Liver (tissue), 9 donors: Measurements from ENCODE around the gene TRAPPC10. TPM values are rescaled to one million over a fixed set of nuclear protein-coding genes. Genes with fewer than 3 reads are reported as not detected.

ENCODE experiments used
- DNase-seq: peaks from one replicate; pipeline ENCODE4 v3.0.0-alpha.2; 2017; ENCODE audit warnings: low spot score
- H3K27ac ChIP-seq, 2 donors: one replicate each; pipeline ENCODE4 v1.7.0; 2013; ENCODE audit warnings: inconsistent platforms in 2 of 2, low read length in 2 of 2, control low read depth in 1 of 2, low read depth in 1 of 2, mild to moderate bottlenecking in 1 of 2
- H3K27me3 ChIP-seq, 4 donors: one replicate each; pipeline versions ENCODE4 v1.6.1 to v1.7.0; 2013; ENCODE audit warnings: low read length in 3 of 4, inconsistent platforms in 1 of 4, mild to moderate bottlenecking in 1 of 4, moderate library complexity in 1 of 4; ENCODE audit not compliant: control insufficient read depth in 4 of 4, insufficient read depth in 4 of 4
- H3K36me3 ChIP-seq, 4 donors: one replicate each; pipeline versions ENCODE4 v1.6.1 to v1.7.0; 2013; ENCODE audit warnings: low read length in 3 of 4, mild to moderate bottlenecking in 3 of 4, low read depth in 1 of 4, moderate library complexity in 1 of 4; ENCODE audit not compliant: control insufficient read depth in 4 of 4, insufficient read depth in 3 of 4
- H3K4me1 ChIP-seq, 4 donors: one replicate each; pipeline versions ENCODE4 v1.6.1 to v1.7.0; 2013; ENCODE audit warnings: low read length in 3 of 4, mild to moderate bottlenecking in 3 of 4, moderate library complexity in 1 of 4; ENCODE audit not compliant: control insufficient read depth in 4 of 4, insufficient read depth in 4 of 4
- H3K4me3 ChIP-seq, 3 donors: one replicate each; pipeline versions ENCODE4 v1.6.1 to v1.7.0; 2013; ENCODE audit warnings: low read length in 3 of 3, control low read depth in 1 of 3, low read depth in 1 of 3, mild to moderate bottlenecking in 1 of 3
- H3K9ac ChIP-seq, 2 donors: one replicate each; pipeline ENCODE4 v1.7.0; 2013; ENCODE audit warnings: low read length in 2 of 2, mild to moderate bottlenecking in 2 of 2, moderate library complexity in 2 of 2, control low read depth in 1 of 2, low read depth in 1 of 2
- H3K9me3 ChIP-seq, 4 donors: one replicate each; pipeline versions ENCODE4 v1.6.1 to v1.7.0; 2013; ENCODE audit warnings: low read length in 3 of 4; ENCODE audit not compliant: control insufficient read depth in 4 of 4
- ATF3 ChIP-seq: IDR thresholded peaks from 2 replicates; pipeline ENCODE4 v1.6.1; 2016; ENCODE audit warnings: antibody characterized with exemption
- CTCF ChIP-seq: fragments of 150-350 bp; IDR thresholded peaks from 2 replicates; pipeline ENCODE4 v1.5.1; 2017; ENCODE audit warnings: improper control_type of control experiment, low read depth, low read length; ENCODE audit not compliant: missing input control
- EGR1 ChIP-seq, 2 donors: IDR thresholded peaks; 2 replicates each; pipeline ENCODE4 v1.6.1; 2016 to 2018; ENCODE audit warnings: antibody characterized with exemption in 2 of 2, low read depth in 2 of 2
- FOXA1 ChIP-seq: IDR thresholded peaks from 2 replicates; pipeline ENCODE4 v1.6.1; 2016; ENCODE audit warnings: antibody characterized with exemption
- FOXA2 ChIP-seq: IDR thresholded peaks from 2 replicates; pipeline ENCODE4 v1.6.1; 2016; ENCODE audit warnings: antibody characterized with exemption
- GABPA ChIP-seq, 2 donors: IDR thresholded peaks in 1 of 2; conservative IDR thresholded peaks in 1 of 2; 2 replicates each; pipeline ENCODE4 v1.6.1; 2016; ENCODE audit warnings: antibody characterized with exemption in 2 of 2, mild to moderate bottlenecking in 1 of 2, moderate library complexity in 1 of 2
- HNF4A ChIP-seq, 2 donors: conservative IDR thresholded peaks; 2 replicates each; pipeline ENCODE4 v1.6.1; 2016; ENCODE audit warnings: antibody characterized with exemption in 2 of 2, mild to moderate bottlenecking in 2 of 2
- HNF4G ChIP-seq: IDR thresholded peaks from 2 replicates; pipeline ENCODE4 v1.6.1; 2016; ENCODE audit warnings: antibody characterized with exemption
- JUND ChIP-seq, 2 donors: IDR thresholded peaks; 2 replicates each; pipeline ENCODE4 v1.6.1; 2016; ENCODE audit warnings: antibody characterized with exemption in 2 of 2
- MAX ChIP-seq: IDR thresholded peaks from 2 replicates; pipeline ENCODE4 v1.6.1; 2016; ENCODE audit warnings: antibody characterized with exemption
- NR2F2 ChIP-seq: IDR thresholded peaks from 2 replicates; pipeline ENCODE4 v1.6.1; 2016; ENCODE audit warnings: antibody characterized with exemption
- RAD21 ChIP-seq, 2 donors: IDR thresholded peaks; 2 replicates each; pipeline ENCODE4 v1.6.1; 2016; ENCODE audit warnings: antibody characterized with exemption in 2 of 2, mild to moderate bottlenecking in 2 of 2
- REST ChIP-seq: IDR thresholded peaks from 2 replicates; pipeline ENCODE4 v1.6.1; 2016; ENCODE audit warnings: antibody characterized with exemption, mild to moderate bottlenecking
- RXRA ChIP-seq, 2 donors: IDR thresholded peaks; 2 replicates each; pipeline ENCODE4 v1.6.1; 2017 to 2018; ENCODE audit warnings: antibody characterized with exemption in 2 of 2, mild to moderate bottlenecking in 1 of 2
- SP1 ChIP-seq: IDR thresholded peaks from 2 replicates; pipeline ENCODE4 v1.6.1; 2018; ENCODE audit warnings: antibody characterized with exemption, mild to moderate bottlenecking
- TAF1 ChIP-seq: conservative IDR thresholded peaks from 2 replicates; pipeline ENCODE4 v1.6.1; 2016; ENCODE audit warnings: antibody characterized with exemption, mild to moderate bottlenecking
- YY1 ChIP-seq: IDR thresholded peaks from 2 replicates; pipeline ENCODE4 v1.6.1; 2016; ENCODE audit warnings: antibody characterized with exemption, mild to moderate bottlenecking
- ZBTB33 ChIP-seq: IDR thresholded peaks from 2 replicates; pipeline ENCODE4 v1.6.1; 2016; ENCODE audit warnings: antibody characterized with exemption
- WGBS: extraction: QIAGEN DNeasy Blood & Tissue Kit; methylation state at CpG from one replicate; pipeline ENCODE4 v1.1.7; 2013; 5-methylcytosine and 5-hydroxymethylcytosine counted together
- polyA plus RNA-seq, 2 donors: library from polyadenylated mRNA; stranded (reverse) in 1 of 2; unstranded in 1 of 2; fragments of 200-250 nt in 1 of 2; fragments of >200 nt in 1 of 2; fragmentation: Nextera tagmentation in 1 of 2; extraction: Ambion mirVana in 1 of 2; gene quantifications; one replicate each; pipeline versions ENCODE4 v1.2.1 to v1.2.3, GENCODE V29; 2013 to 2015
- total RNA-seq, 2 donors: library from RNA; depleted of rRNA; stranded (reverse); fragments of >200 nt; gene quantifications; one replicate each; pipeline ENCODE4 v1.2.3, GENCODE V29; 2014
- donor health status: healthy.
- donor health status: healthy.
- donor health status: healthy.
- donor health status: healthy.
- donor health status: healthy.

Gene TRAPPC10
- total and polyA plus RNA-seq, 4 donors: 4.9 to 24.9 (median 11.9) TPM

GRCh38 chr21:43983860-43984420 is 28.2 kb upstream of the TRAPPC10 start:
- peaks cover 9 to 30% (median 16%) of the 10 kb centered on the region in 4 donors for H3K36me3 ChIP-seq
- 96% methylated on average over 25 of the region's 25 CpGs for WGBS
- H3K4me1 ChIP-seq: peaks cover 0 to 4% (median 0%) of the 10 kb centered on the region in 4 donors
- H3K4me3 ChIP-seq: no peak overlapping the region
- no peak for DNase-seq
- TF ChIP-seq EGR1 (IDR thresholded peaks at IDR 0.05; ENCODE audit: low read depth in 2 of 2) (no peak), RAD21 (IDR thresholded peaks at IDR 0.05) (no peak), MAX (no peak), FOXA2 (no peak), NR2F2 (no peak), CTCF (no peak), ZBTB33 (no peak), TAF1 (no peak), GABPA (IDR thresholded peaks at IDR 0.05 in 1 of 2, conservative IDR thresholded peaks at IDR 0.05 in 1 of 2) (no peak), SP1 (no peak), REST (no peak), JUND (IDR thresholded peaks at IDR 0.05) (no peak), ATF3 (no peak), YY1 (no peak), HNF4A (conservative IDR thresholded peaks at IDR 0.05) (no peak), FOXA1 (no peak), HNF4G (no peak), RXRA (IDR thresholded peaks at IDR 0.05) (no peak)
- H3K9ac ChIP-seq: no peak overlapping the region
- no peaks in the 10 kb centered on the region for H3K27me3 ChIP-seq
- H3K9me3 ChIP-seq: no peaks in the 10 kb centered on the region
- no peak overlapping the region for H3K27ac ChIP-seq
